ENCODE measurements around the gene AHCY. TPM values are rescaled to one million over a fixed set of nuclear protein-coding genes. Genes with fewer than 3 reads are reported as not detected.
A peak's percentile ranks its signal among the peaks of the same experiment; 100 is the strongest.
"Not testable (repeated sequence)": the region's sequence is repeated elsewhere in the genome, so short reads cannot be mapped to it uniquely, and the experiment has no call there.

Gene AHCY
- total RNA-seq, 1 donor from 2014 or later, result 39.2 TPM

GRCh38 chr20:34299556-34300255 lies 3.4 kb downstream of the AHCY start:
- DNase-seq (ENCODE audit: low spot score), result no peak

GRCh38 chr20:34298294-34298784 lies 4.8 kb downstream of the AHCY start:
- not testable (repeated sequence) for DNase-seq (ENCODE audit: low spot score)

GRCh38 chr20:34296468-34296867 lies 6.7 kb downstream of the AHCY start:
- no peak for DNase-seq (ENCODE audit: low spot score)

- no peak for DNase-seq (ENCODE audit: low spot score)
Measured at GRCh38 chr20:34295284-34295683, 7.9 kb downstream of the AHCY start.

GRCh38 chr20:34294563-34294962 lies 8.6 kb downstream of the AHCY start:
- DNase-seq (ENCODE audit: low spot score), result no peak

- DNase-seq (ENCODE audit: low spot score), result no peak
Measured at GRCh38 chr20:34293589-34293988, 9.6 kb downstream of the AHCY start.

GRCh38 chr20:34293119-34293518 lies 10.0 kb downstream of the AHCY start:
- no peak for DNase-seq (ENCODE audit: low spot score)

GRCh38 chr20:34292496-34292895 lies 10.7 kb downstream of the AHCY start:
- DNase-seq (ENCODE audit: low spot score), result no peak

- no peak for DNase-seq (ENCODE audit: low spot score)
Measured at GRCh38 chr20:34290471-34290870, 12.7 kb downstream of the AHCY start.

- DNase-seq (ENCODE audit: low spot score), result not testable (repeated sequence)
Measured at GRCh38 chr20:34287500-34287899, 15.7 kb downstream of the AHCY start.

GRCh38 chr20:34285450-34285849 lies 17.7 kb downstream of the AHCY start:
- no peak for DNase-seq (ENCODE audit: low spot score)

- no peak for DNase-seq (ENCODE audit: low spot score)
Measured at GRCh38 chr20:34283844-34284243, 19.3 kb downstream of the AHCY start.

- DNase-seq (ENCODE audit: low spot score), result no peak
Measured at GRCh38 chr20:34282041-34282440, 21.1 kb downstream of the AHCY start.

GRCh38 chr20:34281177-34281576 lies 22.0 kb downstream of the AHCY start:
- DNase-seq (ENCODE audit: low spot score), result no peak

GRCh38 chr20:34274694-34275093 lies 28.5 kb downstream of the AHCY start:
- no peak for DNase-seq (ENCODE audit: low spot score)

- no peak for DNase-seq (ENCODE audit: low spot score)
Measured at GRCh38 chr20:34271956-34272355, 31.2 kb downstream of the AHCY start.

- no peak for DNase-seq (ENCODE audit: low spot score)
Measured at GRCh38 chr20:34269996-34270627, 33.0 kb downstream of the AHCY start.

- DNase-seq (ENCODE audit: low spot score), result peak; percentile 40
Measured at GRCh38 chr20:34268851-34269636, 34.1 kb downstream of the AHCY start.

GRCh38 chr20:34268145-34268544 lies 35.0 kb downstream of the AHCY start:
- DNase-seq (ENCODE audit: low spot score), result no peak

- no peak for DNase-seq (ENCODE audit: low spot score)
Measured at GRCh38 chr20:34264141-34264540, 39.0 kb downstream of the AHCY start.

GRCh38 chr20:34263468-34263867 lies 39.7 kb downstream of the AHCY start:
- not testable (repeated sequence) for DNase-seq (ENCODE audit: low spot score)

- DNase-seq (ENCODE audit: low spot score), result no peak
Measured at GRCh38 chr20:34262488-34263288, 40.5 kb downstream of the AHCY start.
